ENCODE results near the gene INPP4A.

The INPP4A gene

DNA sequence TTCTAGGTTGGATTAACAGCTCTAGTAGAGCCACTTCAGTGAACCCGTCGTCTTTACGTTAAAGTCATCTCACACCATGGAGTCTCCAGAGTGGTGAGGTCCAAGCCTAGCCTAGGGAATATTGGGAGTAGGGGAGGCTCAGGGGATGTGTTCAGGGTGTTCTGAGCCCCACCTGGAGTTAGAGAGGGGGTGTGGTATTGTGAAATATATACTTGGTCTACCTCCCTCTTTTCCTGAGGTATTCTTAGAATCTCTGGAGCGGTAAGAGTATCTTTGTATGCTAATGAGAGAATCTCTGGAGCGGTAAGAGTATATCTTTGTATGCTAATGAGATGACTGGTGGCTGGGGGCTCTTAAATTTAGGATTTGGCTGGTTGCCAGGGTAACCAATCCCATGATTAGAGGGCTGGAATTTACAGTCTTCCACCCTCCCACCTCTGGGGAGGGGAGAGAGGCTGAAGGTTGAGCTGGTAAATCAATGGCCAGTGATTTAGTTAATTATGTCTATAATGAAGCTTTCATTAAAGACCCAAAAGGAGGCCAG lies 69.5 kb downstream of the INPP4A start:
- DNase-seq (ENCODE audit: low read depth in 2 of 2), result no peak

GRCh38 chr2:98514879-98515249 lies 70.2 kb downstream of the INPP4A start:
- DNase-seq (ENCODE audit: low read depth in 2 of 2), result no peak

- DNase-seq (ENCODE audit: low read depth in 2 of 2), result no peak
Observed at GRCh38 chr2:98515250-98515991, 70.8 kb downstream of the INPP4A start.

DNA sequence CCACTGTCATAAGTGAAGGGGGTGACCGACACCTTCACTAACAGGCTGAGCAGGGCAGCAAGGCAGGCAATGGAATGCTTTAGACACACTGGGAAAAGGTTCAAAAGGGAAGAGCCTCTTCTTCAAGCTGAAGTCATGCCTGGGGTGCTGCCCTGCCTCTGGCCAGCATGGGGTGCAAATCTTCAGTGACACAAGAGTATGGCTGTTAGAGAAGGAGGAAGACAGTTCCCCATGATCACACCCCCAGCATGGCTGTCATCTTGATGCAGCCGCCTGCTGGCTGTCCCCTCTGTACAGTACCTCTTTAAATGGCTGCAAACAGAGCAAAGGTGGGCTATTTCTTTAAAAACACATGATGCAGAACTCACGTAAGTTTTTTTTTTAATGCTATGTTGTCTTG lies 71.9 kb downstream of the INPP4A start:
- DNase-seq (ENCODE audit: low read depth in 2 of 2), result no peak

GRCh38 chr2:98517636-98518035 lies 73.0 kb downstream of the INPP4A start:
- no peak for DNase-seq (ENCODE audit: low read depth in 2 of 2)

GRCh38 chr2:98518101-98518500 lies 73.4 kb downstream of the INPP4A start:
- no peak for DNase-seq (ENCODE audit: low read depth in 2 of 2)

DNA sequence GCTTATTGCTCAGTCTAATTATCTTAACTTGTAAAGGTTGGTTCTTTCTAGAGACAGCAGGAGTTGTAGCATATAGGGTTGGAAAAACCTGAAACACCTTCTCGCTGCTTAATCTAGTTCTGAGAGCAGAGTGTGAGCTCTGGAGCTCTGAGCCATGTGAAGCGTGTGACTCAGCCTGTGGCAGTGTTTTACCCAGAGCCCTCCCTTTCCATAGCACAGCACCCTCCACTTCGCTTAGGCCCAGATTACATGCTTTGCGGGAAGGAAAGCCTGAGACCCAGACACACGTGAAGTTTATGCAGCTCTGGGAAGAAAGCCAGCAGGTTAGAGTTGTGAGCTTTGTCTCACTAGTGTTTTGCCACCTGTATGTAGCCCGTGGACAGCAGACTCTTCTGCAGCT lies 74.5 kb downstream of the INPP4A start:
- DNase-seq (ENCODE audit: low read depth in 2 of 2), result no peak

DNA sequence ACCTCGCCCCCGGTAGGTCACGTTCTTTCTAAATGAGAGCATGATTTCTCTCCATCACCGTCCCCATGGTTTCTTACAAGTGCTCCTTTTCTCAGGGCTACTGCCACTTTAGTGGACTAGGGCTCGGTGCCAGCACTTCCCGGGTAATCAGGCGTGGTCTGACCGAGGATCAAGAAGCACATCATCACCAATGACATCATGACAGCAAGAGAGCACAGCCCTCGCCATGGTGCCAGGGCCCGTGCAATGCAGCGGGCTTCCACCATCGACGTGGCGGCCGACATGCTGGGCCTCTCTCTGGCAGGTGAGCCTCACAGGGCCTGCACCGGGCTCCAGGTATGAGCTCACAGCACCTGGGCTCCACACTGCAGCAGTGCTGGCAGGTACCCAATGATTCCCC lies 75.2 kb downstream of the INPP4A start:
- no peak for DNase-seq (ENCODE audit: low read depth in 2 of 2)

- no peak for DNase-seq (ENCODE audit: low read depth in 2 of 2)
Observed at GRCh38 chr2:98520806-98521205, 76.1 kb downstream of the INPP4A start.

GRCh38 chr2:98521266-98521665 lies 76.6 kb downstream of the INPP4A start:
- no peak for DNase-seq (ENCODE audit: low read depth in 2 of 2)

DNA sequence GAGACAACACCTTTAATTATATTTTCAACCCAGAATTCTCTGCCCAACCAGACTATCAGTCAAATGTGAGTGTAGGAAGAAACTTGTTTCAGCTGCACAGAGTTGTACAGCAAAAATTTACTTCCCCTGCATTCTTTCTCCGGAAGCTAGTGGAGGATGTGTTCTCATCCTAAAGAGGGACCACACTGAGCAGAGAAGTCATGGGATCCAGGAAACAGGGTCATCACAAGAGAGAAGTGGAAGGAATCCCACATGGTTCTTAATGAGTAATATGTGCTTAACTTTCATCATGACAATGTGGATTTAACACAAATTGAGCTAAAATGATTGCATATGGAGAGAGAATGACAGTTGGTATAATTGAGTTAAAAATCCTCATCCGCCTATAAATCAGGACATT lies 78.2 kb downstream of the INPP4A start:
- no peak for DNase-seq (ENCODE audit: low read depth in 2 of 2)

DNA sequence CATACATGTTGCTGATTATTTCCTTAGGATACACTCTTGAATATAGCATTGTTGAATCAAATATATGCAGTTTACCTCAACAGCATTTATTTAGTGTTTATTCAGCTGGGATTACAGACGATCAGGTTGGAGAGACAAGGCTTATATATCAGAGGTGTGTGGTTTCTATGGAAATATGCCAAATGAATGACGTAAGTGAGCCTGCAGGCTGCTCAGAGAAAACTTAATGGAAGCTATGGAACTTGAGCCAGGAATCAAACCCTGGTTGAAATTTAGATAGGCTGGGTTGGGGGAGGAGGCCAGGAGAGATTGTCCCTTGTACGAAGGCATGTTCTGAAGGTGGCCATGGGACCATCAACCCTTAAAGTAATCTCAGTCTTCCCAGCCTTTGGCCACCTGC lies 79.5 kb downstream of the INPP4A start:
- DNase-seq (ENCODE audit: low read depth in 2 of 2), result no peak

GRCh38 chr2:98528349-98528748 lies 83.7 kb downstream of the INPP4A start:
- DNase-seq (ENCODE audit: low read depth in 2 of 2), result no peak

DNA sequence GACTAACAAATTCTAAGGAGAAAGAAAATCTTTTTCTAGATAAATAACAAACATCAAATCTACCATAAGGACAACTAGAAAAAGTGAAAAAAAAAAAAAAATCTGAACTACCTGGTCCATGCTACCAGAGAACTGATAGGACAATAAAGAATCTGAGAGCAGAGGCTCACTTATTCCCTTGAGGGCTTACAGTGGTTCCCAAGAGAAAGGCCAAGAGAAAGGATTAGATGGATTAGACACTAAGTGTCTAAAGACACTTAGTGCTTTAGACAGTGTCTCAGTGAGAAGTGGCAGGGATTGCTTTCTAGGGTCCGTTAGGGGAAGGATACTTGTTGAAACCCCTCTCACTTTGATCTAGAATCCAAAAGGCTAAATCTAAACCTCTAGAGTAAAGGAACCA lies 85.5 kb downstream of the INPP4A start:
- no peak for DNase-seq (ENCODE audit: low read depth in 2 of 2)

- no peak for DNase-seq (ENCODE audit: low read depth in 2 of 2)
Observed at GRCh38 chr2:98532756-98533155, 88.1 kb downstream of the INPP4A start.

GRCh38 chr2:98533547-98533946 lies 88.9 kb downstream of the INPP4A start:
- no peak for DNase-seq (ENCODE audit: low read depth in 2 of 2)

- no peak for DNase-seq (ENCODE audit: low read depth in 2 of 2)
Observed at GRCh38 chr2:98534761-98535160, 90.1 kb downstream of the INPP4A start.

- no peak for DNase-seq (ENCODE audit: low read depth in 2 of 2)
Observed at GRCh38 chr2:98535971-98536677, 91.5 kb downstream of the INPP4A start.

GRCh38 chr2:98537390-98538126 lies 92.9 kb downstream of the INPP4A start:
- no peak for DNase-seq (ENCODE audit: low read depth in 2 of 2)

DNA sequence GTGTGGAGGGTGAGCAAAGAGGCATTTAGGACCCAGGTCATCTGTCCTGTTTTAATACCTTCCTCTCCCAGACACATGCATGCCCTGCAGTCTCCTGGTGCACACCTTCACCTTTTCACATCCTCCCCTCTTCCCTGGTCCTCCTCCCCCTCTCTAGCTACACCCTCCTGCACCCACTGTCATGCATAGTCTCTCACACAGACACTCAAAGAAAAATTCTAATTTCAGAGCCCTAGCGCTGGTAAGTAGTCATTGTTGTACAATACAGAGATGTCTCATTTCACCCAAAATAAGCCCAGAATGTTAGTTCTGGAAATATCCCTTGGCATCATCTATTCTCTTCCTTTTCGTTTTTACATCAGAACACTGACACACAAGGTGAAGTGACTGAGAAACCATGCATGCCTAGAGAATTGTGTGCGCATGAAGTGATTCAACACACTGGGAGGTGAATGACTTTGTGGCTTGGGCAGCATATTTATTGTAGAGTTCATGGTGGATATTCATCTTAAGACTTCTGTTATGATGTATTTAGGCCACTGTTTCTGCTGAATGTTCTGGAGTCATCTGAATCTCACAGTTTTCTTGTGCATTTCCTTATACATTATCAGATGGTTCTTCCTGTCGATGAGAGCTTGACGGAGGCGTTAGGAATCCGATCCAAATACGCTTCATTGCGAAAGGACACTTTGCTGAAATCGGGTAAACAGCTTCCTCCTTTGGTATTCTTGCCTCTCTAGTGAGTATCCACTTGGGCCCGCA lies 93.8 kb downstream of the INPP4A start:
- no peak for DNase-seq (ENCODE audit: low read depth in 2 of 2)

DNA sequence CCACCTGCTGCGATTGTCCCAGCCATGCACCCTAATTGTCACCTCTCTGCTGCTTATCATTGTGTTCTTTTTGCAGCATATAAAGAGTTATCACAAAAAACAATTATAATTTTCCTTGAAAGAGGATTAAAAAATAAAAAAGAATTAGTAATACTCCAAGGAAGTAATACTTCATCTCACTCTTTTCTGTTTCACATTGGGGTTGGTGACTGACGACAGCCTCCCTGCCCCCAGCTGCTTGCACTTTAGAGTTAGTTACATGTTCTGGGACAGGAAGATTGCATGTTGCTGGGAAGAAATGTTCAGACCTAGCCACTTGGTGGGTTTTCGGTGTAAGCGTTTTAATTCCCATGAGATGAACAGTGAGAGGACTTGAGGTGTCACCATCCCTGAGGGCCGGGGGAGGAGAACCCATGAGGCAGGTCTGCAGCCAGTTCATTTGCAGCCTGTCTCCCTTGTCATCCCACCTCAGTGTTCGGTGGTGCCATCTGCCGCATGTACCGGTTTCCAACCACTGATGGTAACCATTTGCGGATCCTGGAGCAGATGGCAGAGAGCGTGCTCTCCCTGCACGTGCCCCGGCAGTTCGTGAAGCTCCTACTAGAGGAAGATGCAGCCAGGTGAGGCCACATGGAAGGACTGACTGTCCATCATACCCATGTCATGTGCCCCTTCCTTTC lies 94.5 kb downstream of the INPP4A start:
- DNase-seq (ENCODE audit: low read depth in 2 of 2), result no peak

Data from fibroblast of skin of left biceps (primary cell).